BJ (cell line): ENCODE measurements around the gene ARFRP1. TPM values are rescaled to one million over a fixed set of nuclear protein-coding genes. Genes with fewer than 3 reads are reported as not detected.

Source experiments
- CTCF ChIA-PET: fragments of 350-600 bp; formaldehyde crosslinking; extraction: SDS; loops from one replicate; lab custom pipeline; 2021; ENCODE audit warnings: antibody characterized with exemption, inconsistent platforms; lab: Yijun Ruan, JAX
- POLR2A ChIA-PET: fragments of 300-600 bp; sonication (Branson Sonifier 250); formaldehyde crosslinking; extraction: SDS; loops from one replicate; lab custom pipeline; 2021; ENCODE audit warnings: antibody characterized with exemption; lab: Charles Lee
- DNase-seq: peaks from one replicate; pipeline ENCODE4 v3.0.0-alpha.2; 2011; ENCODE audit warnings: low read depth
- H3K27me3 ChIP-seq: 2 replicates; pipeline ENCODE4 v1.6.0; 2011; ENCODE audit warnings: low read length; ENCODE audit not compliant: control insufficient read depth, insufficient read depth
- H3K36me3 ChIP-seq: 2 replicates; pipeline ENCODE4 v1.5.1; 2011; ENCODE audit warnings: low read length; ENCODE audit not compliant: control insufficient read depth, insufficient read depth
- H3K4me3 ChIP-seq: 2 replicates; pipeline ENCODE4 v1.5.1; 2011; ENCODE audit warnings: low read depth, mild to moderate bottlenecking, control low read depth, low read length
- CTCF ChIP-seq: IDR thresholded peaks from 2 replicates; pipeline ENCODE4 v1.5.1; 2011; ENCODE audit warnings: low read depth, mild to moderate bottlenecking, control low read depth, inconsistent platforms, low read length, moderate library complexity; ENCODE audit not compliant: insufficient read depth
- polyA plus RNA-seq: library from polyadenylated mRNA; depleted of rRNA; stranded (reverse); fragments of >200 nt; gene quantifications from 2 replicates; pipeline ENCODE4 v1.2.3, GENCODE V29; 2011

Gene ARFRP1
- polyA plus RNA-seq, 1 experiment = 41.9 TPM

DNA sequence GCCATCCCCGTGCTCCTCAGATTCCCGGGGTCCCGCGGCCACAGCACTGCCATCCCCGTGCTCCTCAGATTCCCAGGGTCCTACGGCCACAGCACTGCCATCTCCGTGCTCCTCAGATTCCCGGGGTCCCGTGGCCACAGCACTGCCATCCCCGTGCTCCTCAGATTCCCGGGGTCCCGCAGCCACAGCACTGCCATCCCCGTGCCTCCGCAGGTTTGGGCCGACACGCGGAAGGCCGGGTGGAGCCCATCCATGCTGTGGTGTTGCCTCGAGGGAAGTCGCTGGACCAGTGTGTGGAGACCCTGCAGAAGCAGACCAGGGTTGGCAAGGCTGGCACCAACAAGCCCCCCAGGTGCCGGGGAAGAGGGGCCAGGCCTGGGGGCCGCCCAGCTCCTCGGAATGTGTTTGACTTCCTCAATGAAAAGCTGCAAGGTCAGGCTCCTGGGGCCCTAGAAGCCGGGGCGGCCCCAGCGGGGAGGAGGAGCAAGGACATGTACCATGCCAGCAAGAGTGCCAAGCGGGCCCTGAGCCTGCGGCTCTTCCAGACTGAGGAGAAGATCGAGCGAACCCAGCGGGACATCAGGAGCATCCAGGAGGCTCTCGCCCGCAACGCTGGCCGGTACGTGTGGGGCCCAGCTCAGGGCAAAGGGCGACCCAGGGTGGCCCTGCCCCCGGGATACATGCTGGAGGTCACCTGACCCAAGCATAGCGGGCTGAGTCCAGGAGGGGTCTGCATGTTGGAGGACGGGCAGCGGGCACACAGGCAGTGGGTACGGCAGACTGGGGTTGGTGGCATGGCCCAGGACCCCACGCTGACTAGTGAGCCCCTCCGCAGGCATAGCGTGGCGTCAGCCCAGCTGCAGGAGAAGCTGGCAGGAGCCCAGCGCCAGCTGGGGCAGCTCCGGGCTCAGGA, 27.4 kb upstream of the ARFRP1 start:
- no peak overlapping the region for H3K4me3 ChIP-seq
- no peaks in the 10 kb centered on the region for H3K27me3 ChIP-seq
- H3K36me3 ChIP-seq = peaks cover 20% of the 10 kb centered on the region
- POLR2A ChIA-PET = no interaction called here
- TF ChIP-seq CTCF = no peak
- CTCF ChIA-PET = no interaction called here
- no peak for DNase-seq

DNA sequence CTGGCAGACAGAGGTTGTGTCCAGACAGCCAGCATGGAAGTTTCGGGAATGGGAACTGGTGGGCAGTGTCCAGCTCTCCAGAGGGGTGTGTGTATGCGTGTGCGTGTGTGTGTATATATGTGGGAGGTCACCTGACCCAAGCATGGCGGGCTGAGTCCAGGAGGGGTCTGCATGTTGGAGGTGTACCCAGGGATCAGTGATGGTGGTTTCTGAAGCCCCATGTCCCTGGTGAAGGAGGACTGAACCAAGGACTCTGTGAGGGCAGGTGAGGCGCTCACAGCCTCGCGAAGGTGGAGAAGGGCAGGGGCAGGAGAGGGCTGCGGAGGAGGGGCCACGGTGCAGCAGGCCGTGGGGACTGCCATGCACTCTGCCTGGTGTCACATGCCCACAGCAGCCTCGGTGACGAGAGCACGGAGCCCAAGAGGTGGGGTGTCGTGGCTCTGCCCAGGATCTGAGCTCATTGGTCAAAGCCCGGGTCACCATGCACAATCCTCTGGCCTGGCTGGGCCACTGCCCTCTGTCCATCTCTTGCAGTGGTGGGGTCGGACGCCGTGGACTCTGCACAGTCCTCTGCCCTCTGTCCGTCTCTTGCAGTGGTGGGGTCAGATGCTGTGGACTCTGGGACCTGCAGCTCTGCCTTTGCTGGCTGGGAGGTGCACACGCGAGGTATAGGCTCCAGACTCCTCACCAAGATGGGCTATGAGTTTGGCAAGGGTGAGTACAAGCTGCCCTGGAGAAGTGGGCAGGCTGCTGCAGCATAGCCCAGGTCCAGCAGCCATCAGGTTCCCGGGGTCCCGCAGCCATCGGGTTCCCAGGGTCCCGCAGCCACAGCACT, 26.6 kb upstream of the ARFRP1 start:
- no peak for TF ChIP-seq CTCF
- ChIA-PET POLR2A (no interaction called here), CTCF (no interaction called here)

DNA sequence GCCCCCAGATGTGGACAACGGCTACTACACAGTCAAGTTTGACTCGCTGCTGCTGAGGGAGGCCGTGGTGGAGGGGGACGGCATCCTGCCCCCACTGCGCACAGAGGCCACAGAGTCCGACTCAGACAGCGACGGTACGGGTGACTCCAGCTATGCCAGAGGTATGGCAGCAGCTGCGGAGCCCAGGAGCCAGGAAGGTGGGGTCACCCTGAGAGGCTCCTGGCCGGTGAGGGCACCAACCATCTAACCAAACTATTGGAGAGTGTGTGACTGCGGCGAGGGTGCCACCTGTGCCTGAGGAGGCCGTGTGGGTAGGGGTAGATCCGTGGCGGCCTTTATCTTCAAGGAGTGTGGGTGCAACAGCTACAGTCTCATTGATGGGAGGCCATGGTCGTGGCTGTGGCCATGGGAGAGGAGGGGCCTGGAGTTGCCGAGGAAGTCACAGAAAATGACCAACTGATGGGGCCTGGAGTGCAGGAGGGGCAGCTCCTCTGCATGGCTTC, 25.9 kb upstream of the ARFRP1 start:
- POLR2A ChIA-PET = no interaction called here

More for the DNA sequence above, 26.6 kb upstream of the ARFRP1 start:
- Histone ChIP-seq H3K36me3 (peaks cover 21% of the 10 kb centered on the region), H3K27me3 (no peaks in the 10 kb centered on the region), H3K4me3 (no peak overlapping the region)
- no peak for DNase-seq

GRCh38 chr20:63733117-63733516, 25.3 kb upstream of the ARFRP1 start:
- H3K4me3 ChIP-seq = no peak overlapping the region
- H3K27me3 ChIP-seq = no peaks in the 10 kb centered on the region
- ChIA-PET POLR2A (no interaction called here), CTCF (no interaction called here)
- H3K36me3 ChIP-seq = peaks cover 24% of the 10 kb centered on the region
- no peak for DNase-seq
- no peak for TF ChIP-seq CTCF

More for the DNA sequence above, 25.9 kb upstream of the ARFRP1 start:
- no peak for DNase-seq
- H3K27me3 ChIP-seq = no peaks in the 10 kb centered on the region
- no peak for TF ChIP-seq CTCF
- CTCF ChIA-PET = no interaction called here
- no peak overlapping the region for H3K4me3 ChIP-seq
- peaks cover 21% of the 10 kb centered on the region for H3K36me3 ChIP-seq
